HCT116 (cell line): Measurements from ENCODE around the gene LCN6. TPM values are rescaled to one million over a fixed set of nuclear protein-coding genes. Genes with fewer than 3 reads are reported as not detected.

Experiments used
- ATAC-seq: fragments of 200-7000 bp; cut with Tn5 transposase; 2 replicates; pipeline ENCODE4 v1.9.1; 2020; ENCODE audit warnings: mild to moderate bottlenecking, moderate library complexity
- BruUV-seq: library from RNA; stranded (reverse); fragments of 400-500 nt; replicated peaks from 2 replicates; lab custom pipeline; 2021; lab: Mats Ljungman, UMichigan
- CTCF ChIA-PET: fragments of 300-600 bp; sonication (Branson Sonifier 250); formaldehyde crosslinking; loops from one replicate; lab custom pipeline; 2021; ENCODE audit warnings: antibody characterized with exemption; lab: Charles Lee
- POLR2A ChIA-PET: fragments of 300-600, 350-600 bp; sonication (Branson Sonifier 250); formaldehyde crosslinking; loops from one replicate; lab custom pipeline; 2021; ENCODE audit warnings: antibody characterized with exemption; lab: Charles Lee
- RAD21 ChIA-PET, 2 experiments: fragments of 300-600 bp; sonication (Branson Sonifier 250); formaldehyde crosslinking; loops; one replicate each; lab custom pipeline; 2023; ENCODE audit warnings: low total read pairs in 2 of 2; ENCODE audit not compliant: uncharacterized antibody in 2 of 2, unreplicated experiment in 2 of 2, low non-redundant PET in 1 of 2; lab: Charles Lee
- DNase-seq: peaks from one replicate; pipeline ENCODE4 v3.0.0-alpha.2; 2010; ENCODE audit warnings: low read depth, low spot score
- H2AFZ ChIP-seq: fragments of 200-600 bp; shearing (Covaris generic), sonication (generic); 2 replicates; pipeline ENCODE4 v1.6.1; 2017; ENCODE audit warnings: low read depth, mixed run types, mixed read lengths, antibody characterized with exemption, low read length; ENCODE audit not compliant: poor library complexity, severe bottlenecking
- H3K27ac ChIP-seq: 2 replicates; pipeline ENCODE4 v1.5.1; 2012; ENCODE audit warnings: low read depth, low read length
- H3K27me3 ChIP-seq: fragments of 200-600 bp; sonication (generic); 2 replicates; pipeline ENCODE4 v1.6.1; 2016; ENCODE audit warnings: mixed run types, low read length, mixed read lengths; ENCODE audit not compliant: insufficient read depth
- H3K36me3 ChIP-seq, 2 experiments: fragments of 200-500 bp in 1 of 2; fragments of 200-600 bp in 1 of 2; sonication (Bioruptor generic) in 1 of 2; sonication (generic) in 1 of 2; 2 replicates each; pipeline versions ENCODE4 v1.5.1 to v1.6.1; 2014 to 2016; ENCODE audit warnings: low read length in 2 of 2, inconsistent platforms in 1 of 2, mixed read lengths in 1 of 2, mixed run types in 1 of 2; ENCODE audit not compliant: insufficient read depth in 2 of 2, control insufficient read depth in 1 of 2
- H3K4me1 ChIP-seq, 2 experiments: fragments of 200-600 bp in 1 of 2; sonication (generic) in 1 of 2; 2 replicates each; pipeline versions ENCODE4 v1.5.1 to v1.6.1; 2012 to 2017; ENCODE audit warnings: low read length in 2 of 2, inconsistent platforms in 1 of 2, mild to moderate bottlenecking in 1 of 2, mixed read lengths in 1 of 2, mixed run types in 1 of 2, moderate library complexity in 1 of 2; ENCODE audit not compliant: insufficient read depth in 2 of 2, control insufficient read depth in 1 of 2
- H3K4me2 ChIP-seq: fragments of 200-600 bp; sonication (generic); 2 replicates; pipeline ENCODE4 v1.6.1; 2017; ENCODE audit warnings: mixed run types, low read length, mixed read lengths
- H3K4me3 ChIP-seq, 2 experiments: fragments of 200-600 bp in 1 of 2; sonication (generic) in 1 of 2; replicated peaks in 1 of 2; 2 replicates each; pipeline ENCODE4 v1.5.1; 2011 to 2016; ENCODE audit warnings: low read length in 2 of 2, control low read depth in 1 of 2, low read depth in 1 of 2, mild to moderate bottlenecking in 1 of 2, mixed read lengths in 1 of 2, mixed run types in 1 of 2
- H3K79me2 ChIP-seq: fragments of 200-600 bp; sonication (generic); 2 replicates; pipeline ENCODE4 v1.6.1; 2017; ENCODE audit warnings: mild to moderate bottlenecking, mixed run types, low read length, moderate library complexity, mixed read lengths; ENCODE audit not compliant: insufficient read depth
- H3K9ac ChIP-seq: fragments of 200-600 bp; sonication (generic); 2 replicates; pipeline ENCODE4 v1.6.1; 2016; ENCODE audit warnings: low read length, mixed read lengths
- H3K9me2 ChIP-seq: fragments of 200-600 bp; sonication (generic), shearing (Covaris generic); 2 replicates; pipeline ENCODE4 v1.6.1; 2017; ENCODE audit warnings: mixed run types, mild to moderate bottlenecking, moderate library complexity; ENCODE audit not compliant: insufficient read depth
- H3K9me3 ChIP-seq, 2 experiments: fragments of 200-500 bp in 1 of 2; fragments of 200-600 bp in 1 of 2; sonication (Bioruptor generic) in 1 of 2; sonication (generic) in 1 of 2; 2 replicates each; pipeline ENCODE4 v1.6.1; 2014 to 2017; ENCODE audit warnings: low read length in 2 of 2, mixed read lengths in 2 of 2, inconsistent platforms in 1 of 2, low read depth in 1 of 2, mild to moderate bottlenecking in 1 of 2, mixed run types in 1 of 2, moderate library complexity in 1 of 2; ENCODE audit not compliant: control insufficient read depth in 1 of 2, insufficient read depth in 1 of 2
- H4K20me1 ChIP-seq: fragments of 200-600 bp; sonication (generic), shearing (Covaris generic); 2 replicates; pipeline ENCODE4 v1.6.1; 2017; ENCODE audit warnings: mixed run types, mild to moderate bottlenecking, moderate library complexity; ENCODE audit not compliant: insufficient read depth
- CBX3 ChIP-seq: IDR thresholded peaks from 2 replicates; pipeline ENCODE4 v1.6.1; 2012; ENCODE audit warnings: low read depth
- CEBPB ChIP-seq: IDR thresholded peaks from 2 replicates; pipeline ENCODE4 v1.6.1; 2012; ENCODE audit warnings: low read depth
- CTCF ChIP-seq, 3 experiments: fragments of 200-600 bp in 1 of 3; sonication (generic) in 1 of 3; IDR thresholded peaks in 2 of 3; conservative IDR thresholded peaks in 1 of 3; 2 replicates each; pipeline ENCODE4 v1.5.1; 2012 to 2017; ENCODE audit warnings: low read depth in 2 of 3, low read length in 2 of 3, antibody characterized with exemption in 1 of 3, borderline replicate concordance in 1 of 3, control low read depth in 1 of 3, mild to moderate bottlenecking in 1 of 3, mixed read lengths in 1 of 3, mixed run types in 1 of 3, moderate library complexity in 1 of 3; ENCODE audit not compliant: insufficient read depth in 1 of 3
- EZH2 ChIP-seq: fragments of 200-600 bp; sonication (generic); IDR thresholded peaks from 2 replicates; pipeline ENCODE4 v1.6.1; 2017; ENCODE audit warnings: antibody characterized with exemption, mixed run types
- EZH2phosphoT487 ChIP-seq: fragments of 200-600 bp; IDR thresholded peaks from 2 replicates; pipeline ENCODE4 v1.6.1; 2018; ENCODE audit warnings: antibody characterized with exemption, borderline replicate concordance
- FOSL1 ChIP-seq: IDR thresholded peaks from 2 replicates; pipeline ENCODE4 v1.6.1; 2012; ENCODE audit warnings: low read depth
- JUND ChIP-seq: IDR thresholded peaks from 2 replicates; pipeline ENCODE4 v1.6.1; 2012
- POLR2A ChIP-seq: IDR thresholded peaks from 2 replicates; pipeline ENCODE4 v1.7.0; 2011; ENCODE audit warnings: borderline replicate concordance; ENCODE audit not compliant: insufficient read depth, insufficient read length; ENCODE audit errors: extremely low read depth
- POLR2AphosphoS5 ChIP-seq: IDR thresholded peaks from 2 replicates; pipeline ENCODE4 v1.6.1; 2011; ENCODE audit warnings: mild to moderate bottlenecking, low read depth, low read length, moderate library complexity
- RAD21 ChIP-seq: IDR thresholded peaks from 2 replicates; pipeline ENCODE4 v1.6.1; 2012; ENCODE audit warnings: low read depth, mild to moderate bottlenecking
- REST ChIP-seq: IDR thresholded peaks from 2 replicates; pipeline ENCODE4 v1.6.1; 2012; ENCODE audit warnings: low read depth
- SP1 ChIP-seq: IDR thresholded peaks from 2 replicates; pipeline ENCODE4 v1.6.1; 2012; ENCODE audit warnings: low read depth
- SRF ChIP-seq: IDR thresholded peaks from 2 replicates; pipeline ENCODE4 v1.6.1; 2012; ENCODE audit warnings: low read depth
- TCF7L2 ChIP-seq: IDR thresholded peaks from 2 replicates; pipeline ENCODE4 v1.7.0; 2011; ENCODE audit warnings: borderline replicate concordance, inconsistent platforms; ENCODE audit not compliant: insufficient read depth, insufficient read length; ENCODE audit errors: extremely low read depth
- YY1 ChIP-seq: IDR thresholded peaks from 2 replicates; pipeline ENCODE4 v1.6.1; 2011; ENCODE audit warnings: low read length, low read depth, moderate library complexity, mild to moderate bottlenecking; ENCODE audit not compliant: insufficient replicate concordance; ENCODE audit errors: extremely low read depth
- intact Hi-C: fragments of 100-400 bp; cut with micrococcal nuclease; formaldehyde crosslinking; loops from 2 replicates; pipeline ENCODE4 v1.10.0; 2022
- total RNA-seq: library from RNA; stranded (reverse); gene quantifications from one replicate; pipeline ENCODE4 v1.2.1, GENCODE V29; 2021; ENCODE audit not compliant: unreplicated experiment

Gene LCN6
- total RNA-seq, 1 experiment from 2014 or later = not detected

GRCh38 chr9:136775191-136775590 lies 26.9 kb upstream of the LCN6 start:
- Histone ChIP-seq H3K9me2 (no peaks in the 10 kb centered on the region), H3K27me3 (no peaks in the 10 kb centered on the region), H3K79me2 (no peaks in the 10 kb centered on the region), H3K9me3 (peaks cover 6 to 16% of the 10 kb centered on the region in 2 experiments; a peak in 2 of 4 replicates), H3K36me3 (no peaks in the 10 kb centered on the region), H3K4me2 (no peak overlapping the region), H2AFZ (no peak overlapping the region), H3K4me1 (no peaks in the 10 kb centered on the region), H4K20me1 (no peaks in the 10 kb centered on the region), H3K9ac (no peak overlapping the region), H3K27ac (no peak overlapping the region), H3K4me3 (no peak overlapping the region)
- ATAC-seq (no peak), DNase-seq (no peak)
- POLR2A ChIA-PET = no interaction called here
- RAD21 ChIA-PET = no interaction called here
- no peak for TF ChIP-seq CEBPB
- TF ChIP-seq CBX3 = no peak
- TF ChIP-seq FOSL1 = no peak
- no peak for TF ChIP-seq EZH2
- no peak for TF ChIP-seq POLR2A
- no peak for TF ChIP-seq RAD21
- no peak for TF ChIP-seq SRF
- TF ChIP-seq TCF7L2 = no peak
- no peak for TF ChIP-seq JUND
- TF ChIP-seq SP1 = no peak
- TF ChIP-seq CTCF (IDR thresholded peaks at IDR 0.05 in 2 of 3, conservative IDR thresholded peaks at IDR 0.05 in 1 of 3; ENCODE audit: borderline replicate concordance in 1 of 3, insufficient read depth in 1 of 3, low read depth in 2 of 3, low read length in 2 of 3) = no peak
- no peak for TF ChIP-seq REST
- no peak for TF ChIP-seq YY1
- no peak for TF ChIP-seq POLR2AphosphoS5
- TF ChIP-seq EZH2phosphoT487 = no peak
- CTCF ChIA-PET = no interaction called here
- intact Hi-C loops = no loop called here
- no TSS peak for BruUV-seq
